MG63 (cell line): ENCODE measurements around the gene EPN1. TPM values are rescaled to one million over a fixed set of nuclear protein-coding genes. Genes with fewer than 3 reads are reported as not detected.

ENCODE experiments used
- total RNA-seq: library from RNA; depleted of rRNA; stranded (reverse); fragments of >200 nt; shearing (Covaris generic); gene quantifications from 2 replicates; pipeline ENCODE4 v1.2.3, GENCODE V29; 2014; ENCODE audit warnings: low replicate concordance; rRNA removed

EPN1 gene
- total RNA-seq, 1 experiment from 2014 or later, result 158 TPM

Other genes starting within 250 kb of the EPN1 start
- gene SHISA7, start 231.9 kb upstream of the EPN1 start, total RNA-seq, result not detected in 2 replicates
- gene ISOC2, start 213.6 kb upstream of the EPN1 start, total RNA-seq, result 149 and 180 TPM in 2 replicates
- gene C19orf85, start 210.5 kb upstream of the EPN1 start, total RNA-seq, result not detected in 2 replicates
- gene ZNF628, start 198.6 kb upstream of the EPN1 start, total RNA-seq, result 3.1 and 4.0 TPM in 2 replicates
- 19.7 and 35.1 TPM in 2 replicates for gene NAT14, start 190.0 kb upstream of the EPN1 start, total RNA-seq
- 1.4 TPM in 1 of 2 replicates, not detected in the other for gene SSC5D, start 186.8 kb upstream of the EPN1 start, total RNA-seq
- gene SBK2, start 138.1 kb upstream of the EPN1 start, total RNA-seq, result 0.20 TPM in 1 of 2 replicates, not detected in the other
- 0.43 TPM in 1 of 2 replicates, not detected in the other for gene SBK3, start 129.7 kb upstream of the EPN1 start, total RNA-seq
- 7.2 and 8.6 TPM in 2 replicates for gene ZNF579, start 94.4 kb upstream of the EPN1 start, total RNA-seq
- 2.9 and 4.0 TPM in 2 replicates for gene FIZ1, start 75.7 kb upstream of the EPN1 start, total RNA-seq
- 7.9 and 22.4 TPM in 2 replicates for gene ZNF524, start 74.9 kb upstream of the EPN1 start, total RNA-seq
- gene ZNF865, start 69.6 kb upstream of the EPN1 start, total RNA-seq, result 0.66 and 0.69 TPM in 2 replicates
- gene ZNF784, start 50.7 kb upstream of the EPN1 start, total RNA-seq, result 9.0 and 12.6 TPM in 2 replicates
- 7.5 and 8.0 TPM in 2 replicates for gene ZNF580, start 34.2 kb upstream of the EPN1 start, total RNA-seq
- gene ZNF581, start 31.6 kb upstream of the EPN1 start, total RNA-seq, result 8.7 and 17.5 TPM in 2 replicates
- 1.3 and 4.8 TPM in 2 replicates for gene CCDC106, start 27.0 kb upstream of the EPN1 start, total RNA-seq
- 128 and 226 TPM in 2 replicates for gene U2AF2, start 20.2 kb upstream of the EPN1 start, total RNA-seq
- gene NLRP9, start 63.2 kb downstream of the EPN1 start, total RNA-seq, result not detected in 2 replicates
- not detected in 2 replicates for gene RFPL4A, start 83.9 kb downstream of the EPN1 start, total RNA-seq
- gene RFPL4AL1, start 93.9 kb downstream of the EPN1 start, total RNA-seq, result not detected in 2 replicates
- not detected in 2 replicates for gene NLRP11, start 156.8 kb downstream of the EPN1 start, total RNA-seq
- gene NLRP4, start 161.3 kb downstream of the EPN1 start, total RNA-seq, result not detected in 2 replicates